ENCODE results near the gene CFAP119. TPM values are rescaled to one million over a fixed set of nuclear protein-coding genes. Genes with fewer than 3 reads are reported as not detected.
A peak's percentile ranks its signal among the peaks of the same experiment; 100 is the strongest.

The CFAP119 gene
- total and polyA plus RNA-seq, 9 of the 15 experiments (the other 6 are each of a cell fraction or from before 2014, with no cell fraction given), result 5.5 to 33.7 (median 9.6) TPM

- TF ChIP-seq RERE (CRISPR knock-in tag; IDR thresholded peaks at IDR 0.05; ENCODE audit: borderline replicate concordance) (no peak), HMGXB4 (CRISPR knock-in tag; IDR thresholded peaks at IDR 0.05) (no peak), GATA2 (CRISPR knock-in tag; IDR thresholded peaks at IDR 0.05) (no peak), TCF7 (IDR thresholded peaks at IDR 0.05; ENCODE audit: borderline replicate concordance) (no peak), CCNT2 (IDR thresholded peaks at IDR 0.05; ENCODE audit: borderline replicate concordance, extremely low read depth, insufficient read length, low read depth, low read length) (peak; percentile 82), NRF1 (conservative IDR thresholded peaks at IDR 0.05 in 1 of 2, IDR thresholded peaks at IDR 0.05 in 1 of 2) (peak; percentile 90 to 92), ZNF444 (CRISPR knock-in tag; IDR thresholded peaks at IDR 0.05) (0 out of 2 replicates have a peak, but pooled peaks have one; percentile 38), POLR2A (conservative IDR thresholded peaks at IDR 0.05) (peak; percentile 90), ZBTB8A (IDR thresholded peaks at IDR 0.05; ENCODE audit: partially characterized antibody) (no peak), ESRRB (CRISPR knock-in tag; IDR thresholded peaks at IDR 0.05; ENCODE audit: borderline replicate concordance) (no peak), ZNF197 (CRISPR knock-in tag; IDR thresholded peaks at IDR 0.05; ENCODE audit: low read depth) (no peak), FOXM1 (IDR thresholded peaks at IDR 0.05; ENCODE audit: low read depth) (no peak), FOXM1 (CRISPR knock-in tag; IDR thresholded peaks at IDR 0.05; ENCODE audit: low read depth) (0 out of 2 replicates have a peak, but pooled peaks have one; percentile 63), CBX3 (IDR thresholded peaks at IDR 0.05; ENCODE audit: borderline replicate concordance in 1 of 2, low read length in 2 of 2) (no peak)
These were observed 13.8 kb downstream of the CFAP119 start, which contains the start of gene PHKG2 (continued) for GRCh38 chr16:30747799-30748633.

All from K562 (cell line).